HG03558 (cell line): Measurements from ENCODE around the gene PNPLA8.
"Not testable (repeated sequence)": the region's sequence is repeated elsewhere in the genome, so short reads cannot be mapped to it uniquely, and the experiment has no call there.

ENCODE experiments used
- ATAC-seq: cut with Tn5 transposase; IDR thresholded peaks from one replicate; pipeline ENCODE4 v1.9.1; 2021; ENCODE audit warnings: moderate number of reproducible peaks; ENCODE audit not compliant: unreplicated experiment; ENCODE audit errors: extremely low read depth

Gene PNPLA8

GRCh38 chr7:108535257-108535656, 9.3 kb upstream of the PNPLA8 start:
- ATAC-seq: no peak

GRCh38 chr7:108533712-108534111, 7.8 kb upstream of the PNPLA8 start:
- no peak for ATAC-seq

GRCh38 chr7:108529341-108529740, 3.4 kb upstream of the PNPLA8 start:
- no peak for ATAC-seq

- no peak for ATAC-seq
Observed at GRCh38 chr7:108528183-108528712, 2.3 kb upstream of the PNPLA8 start.

- no peak for ATAC-seq
Observed at GRCh38 chr7:108526768-108527017, 758 bp upstream of the PNPLA8 start.

- peak; percentile 21 for ATAC-seq
Observed at GRCh38 chr7:108525327-108525984, 479 bp downstream of the PNPLA8 start.

GRCh38 chr7:108522780-108523179, 3.2 kb downstream of the PNPLA8 start:
- ATAC-seq: no peak

- ATAC-seq: no peak
Observed at GRCh38 chr7:108517951-108518350, 8.0 kb downstream of the PNPLA8 start.

- ATAC-seq: no peak
Observed at GRCh38 chr7:108515630-108516029, 10.3 kb downstream of the PNPLA8 start.

- no peak for ATAC-seq
Observed at GRCh38 chr7:108515013-108515412, 10.9 kb downstream of the PNPLA8 start.

GRCh38 chr7:108511939-108512338, 14.0 kb downstream of the PNPLA8 start:
- no peak for ATAC-seq

GRCh38 chr7:108504576-108504975, 21.4 kb downstream of the PNPLA8 start:
- not testable (repeated sequence) for ATAC-seq

GRCh38 chr7:108503112-108504026, 22.6 kb downstream of the PNPLA8 start:
- peak; percentile 94 for ATAC-seq

- no peak for ATAC-seq
Observed at GRCh38 chr7:108499566-108499965, 26.4 kb downstream of the PNPLA8 start.

GRCh38 chr7:108498481-108498880, 27.5 kb downstream of the PNPLA8 start:
- no peak for ATAC-seq

GRCh38 chr7:108497082-108497725, 28.7 kb downstream of the PNPLA8 start:
- ATAC-seq: peak; percentile 91

- ATAC-seq: no peak
Observed at GRCh38 chr7:108492742-108493141, 33.2 kb downstream of the PNPLA8 start.

- no peak for ATAC-seq
Observed at GRCh38 chr7:108488768-108489538, 37.0 kb downstream of the PNPLA8 start.

GRCh38 chr7:108487646-108488045, 38.3 kb downstream of the PNPLA8 start:
- ATAC-seq: no peak

- ATAC-seq: no peak
Observed at GRCh38 chr7:108486291-108486966, 39.5 kb downstream of the PNPLA8 start.
